ENCODE results near the gene MRPL53. TPM values are rescaled to one million over a fixed set of nuclear protein-coding genes. Genes with fewer than 3 reads are reported as not detected.

The MRPL53 gene
- total and polyA plus RNA-seq, 2 of the 13 experiments (the other 11 are each of a cell fraction or from before 2014, with no cell fraction given) = 34.3 to 51.9 TPM

- TF ChIP-seq ZBTB37 (CRISPR knock-in tag; IDR thresholded peaks at IDR 0.05) (no peak), STAT6 (CRISPR knock-in tag; IDR thresholded peaks at IDR 0.05; ENCODE audit: borderline replicate concordance) (peak; percentile 74; the same call in 1 of the 2 replicates), ZNF282 (IDR thresholded peaks at IDR 0.05; ENCODE audit: partially characterized antibody) (no peak), BRF2 (CRISPR knock-in tag; IDR thresholded peaks at IDR 0.05) (no peak), NFAT5 (CRISPR knock-in tag; IDR thresholded peaks at IDR 0.05) (no peak), PATZ1 (CRISPR knock-in tag; IDR thresholded peaks at IDR 0.05) (peak; percentile 96), ONECUT2 (CRISPR knock-in tag; IDR thresholded peaks at IDR 0.05) (no peak; the same call in 1 of the 2 replicates), ZNF232 (CRISPR knock-in tag; IDR thresholded peaks at IDR 0.05; ENCODE audit: borderline replicate concordance) (0 out of 2 replicates have a peak, but pooled peaks have one; percentile 19), SRSF9 (IDR thresholded peaks at IDR 0.05; ENCODE audit: borderline replicate concordance, insufficient read depth, low read depth, low read length, poor library complexity, severe bottlenecking) (no peak), ZNF570 (CRISPR knock-in tag; IDR thresholded peaks at IDR 0.05; ENCODE audit: borderline replicate concordance) (0 out of 2 replicates have a peak, but pooled peaks have one; percentile 35), ZNF639 (CRISPR knock-in tag; conservative IDR thresholded peaks at IDR 0.05) (peak; percentile 64; the same call in 1 of the 2 replicates), ZNF432 (CRISPR knock-in tag; IDR thresholded peaks at IDR 0.05; ENCODE audit: borderline replicate concordance) (no peak)
Measured at GRCh38 chr2:74502147-74502719, 29.8 kb upstream of the MRPL53 start (continued).

Measured in HepG2 (cell line).